ENCODE results near the gene GPC5.

The GPC5 gene

GRCh38 chr13:91358387-91358782 lies 40.0 kb upstream of the GPC5 start:
- TF ChIP-seq CTCF (IDR thresholded peaks at IDR 0.05; ENCODE audit: insufficient read depth, low read length, poor library complexity, severe bottlenecking): no peak
- no peak for DNase-seq (ENCODE audit: extremely low read depth, insufficient read length)
- no peak overlapping the region for H3K4me3 ChIP-seq (replicated peaks; ENCODE audit: low read depth, low read length)
- peaks cover 5% of the 10 kb centered on the region for H3K36me3 ChIP-seq (ENCODE audit: control insufficient read depth, insufficient read depth, low read length)
- no peaks in the 10 kb centered on the region for H3K27me3 ChIP-seq (replicated peaks; ENCODE audit: control insufficient read depth, insufficient read depth, low read length)

- Histone ChIP-seq H3K4me3 (replicated peaks; ENCODE audit: low read depth, low read length) (no peak overlapping the region), H3K27me3 (replicated peaks; ENCODE audit: control insufficient read depth, insufficient read depth, low read length) (no peaks in the 10 kb centered on the region), H3K36me3 (ENCODE audit: control insufficient read depth, insufficient read depth, low read length) (peaks cover 5% of the 10 kb centered on the region)
- no peak for TF ChIP-seq CTCF (IDR thresholded peaks at IDR 0.05; ENCODE audit: insufficient read depth, low read length, poor library complexity, severe bottlenecking)
- no peak for DNase-seq (ENCODE audit: extremely low read depth, insufficient read length)
Observed at GRCh38 chr13:91359111-91359510, 39.3 kb upstream of the GPC5 start.

- Histone ChIP-seq H3K27me3 (replicated peaks; ENCODE audit: control insufficient read depth, insufficient read depth, low read length) (no peaks in the 10 kb centered on the region), H3K36me3 (ENCODE audit: control insufficient read depth, insufficient read depth, low read length) (peaks cover 5% of the 10 kb centered on the region), H3K4me3 (replicated peaks; ENCODE audit: low read depth, low read length) (no peak overlapping the region)
- DNase-seq (ENCODE audit: extremely low read depth, insufficient read length): no peak
- no peak for TF ChIP-seq CTCF (IDR thresholded peaks at IDR 0.05; ENCODE audit: insufficient read depth, low read length, poor library complexity, severe bottlenecking)
Observed at GRCh38 chr13:91359631-91360030, 38.8 kb upstream of the GPC5 start.

- no peaks in the 10 kb centered on the region for H3K27me3 ChIP-seq (replicated peaks; ENCODE audit: control insufficient read depth, insufficient read depth, low read length)
- DNase-seq (ENCODE audit: extremely low read depth, insufficient read length): no peak
- no peak overlapping the region for H3K4me3 ChIP-seq (replicated peaks; ENCODE audit: low read depth, low read length)
- peaks cover 3% of the 10 kb centered on the region for H3K36me3 ChIP-seq (ENCODE audit: control insufficient read depth, insufficient read depth, low read length)
- TF ChIP-seq CTCF (IDR thresholded peaks at IDR 0.05; ENCODE audit: insufficient read depth, low read length, poor library complexity, severe bottlenecking): no peak
Observed at GRCh38 chr13:91360246-91360751, 38.1 kb upstream of the GPC5 start.

GRCh38 chr13:91361755-91362271 lies 36.6 kb upstream of the GPC5 start:
- no peak for DNase-seq (ENCODE audit: extremely low read depth, insufficient read length)
- Histone ChIP-seq H3K27me3 (replicated peaks; ENCODE audit: control insufficient read depth, insufficient read depth, low read length) (no peaks in the 10 kb centered on the region), H3K36me3 (ENCODE audit: control insufficient read depth, insufficient read depth, low read length) (peaks cover 3% of the 10 kb centered on the region), H3K4me3 (replicated peaks; ENCODE audit: low read depth, low read length) (no peak overlapping the region)
- TF ChIP-seq CTCF (IDR thresholded peaks at IDR 0.05; ENCODE audit: insufficient read depth, low read length, poor library complexity, severe bottlenecking): no peak

GRCh38 chr13:91362908-91363307 lies 35.5 kb upstream of the GPC5 start:
- H3K27me3 ChIP-seq (replicated peaks; ENCODE audit: control insufficient read depth, insufficient read depth, low read length): no peaks in the 10 kb centered on the region
- TF ChIP-seq CTCF (IDR thresholded peaks at IDR 0.05; ENCODE audit: insufficient read depth, low read length, poor library complexity, severe bottlenecking): no peak
- no peak for DNase-seq (ENCODE audit: extremely low read depth, insufficient read length)
- no peaks in the 10 kb centered on the region for H3K36me3 ChIP-seq (ENCODE audit: control insufficient read depth, insufficient read depth, low read length)
- H3K4me3 ChIP-seq (replicated peaks; ENCODE audit: low read depth, low read length): no peak overlapping the region

Data from GM06990 (cell line).